T-helper 17 cell (primary cell): ENCODE measurements around the gene GAB4. TPM values are rescaled to one million over a fixed set of nuclear protein-coding genes. Genes with fewer than 3 reads are reported as not detected.
"Not testable (repeated sequence)": the region's sequence is repeated elsewhere in the genome, so short reads cannot be mapped to it uniquely, and the experiment has no call there.

Experiments used
- ATAC-seq: fragments of 150-1000 bp; cut with Tn5 transposase; 2 replicates; pipeline ENCODE4 v1.10.0; 2021; ENCODE audit warnings: mild to moderate bottlenecking, moderate library complexity
- DNase-seq, 3 donors: peaks; one replicate each; pipeline versions ENCODE4 v3.0.0 to v3.0.0-alpha.2; 2020 to 2021
- H3K9me3 ChIP-seq: one replicate; pipeline ENCODE4 v1.7.0; 2013; ENCODE audit warnings: low read length, mild to moderate bottlenecking; ENCODE audit not compliant: control insufficient read depth, poor library complexity, severe bottlenecking
- H3K27ac Mint-ChIP-seq: one replicate; pipeline ENCODE4 v1.8.0; 2022; ENCODE audit warnings: mild to moderate bottlenecking, moderate library complexity, mixed read lengths
- H3K27me3 Mint-ChIP-seq: one replicate; pipeline ENCODE4 v1.8.0; 2022; ENCODE audit warnings: mixed read lengths
- H3K36me3 Mint-ChIP-seq: one replicate; pipeline ENCODE4 v1.8.0; 2022; ENCODE audit warnings: low read depth, mixed read lengths
- H3K4me1 Mint-ChIP-seq: one replicate; pipeline ENCODE4 v1.8.0; 2022; ENCODE audit warnings: mild to moderate bottlenecking, mixed read lengths
- H3K4me3 Mint-ChIP-seq: one replicate; pipeline ENCODE4 v1.8.0; 2022; ENCODE audit warnings: mild to moderate bottlenecking, moderate library complexity, mixed read lengths
- total RNA-seq, 4 donors: library from RNA in 2 of 4; stranded (reverse) in 2 of 4; gene quantifications; one replicate each; pipeline ENCODE4 v1.2.3 and lab custom pipeline; 2022 to 2026

Gene GAB4
- total RNA-seq, 2 donors from 2014 or later, result not detected

- Mint-ChIP-seq H3K27me3 (peaks cover 70% of the 10 kb centered on the region), H3K36me3 (peaks cover 3% of the 10 kb centered on the region), H3K4me3 (no peak overlapping the region), H3K27ac (no peak overlapping the region), H3K4me1 (no peaks in the 10 kb centered on the region)
- ATAC-seq, result no peak
- DNase-seq, result no peak
- H3K9me3 ChIP-seq, result no peaks in the 10 kb centered on the region
These were observed 72.8 kb downstream of the GAB4 start for GRCh38 chr22:16935209-16935608.

- no peak overlapping the region for H3K4me3 Mint-ChIP-seq
- H3K36me3 Mint-ChIP-seq, result peaks cover 3% of the 10 kb centered on the region
- DNase-seq (no peak), ATAC-seq (no peak)
- peaks cover 79% of the 10 kb centered on the region for H3K27me3 Mint-ChIP-seq
- no peak overlapping the region for H3K27ac Mint-ChIP-seq
- H3K9me3 ChIP-seq, result no peaks in the 10 kb centered on the region
- no peaks in the 10 kb centered on the region for H3K4me1 Mint-ChIP-seq
These were observed 74.4 kb downstream of the GAB4 start for GRCh38 chr22:16933291-16934282.

GRCh38 chr22:16932577-16932976, 75.4 kb downstream of the GAB4 start:
- Mint-ChIP-seq H3K4me3 (no peak overlapping the region), H3K27me3 (peaks cover 80% of the 10 kb centered on the region), H3K36me3 (peaks cover 3% of the 10 kb centered on the region), H3K4me1 (no peaks in the 10 kb centered on the region), H3K27ac (no peak overlapping the region)
- H3K9me3 ChIP-seq, result no peaks in the 10 kb centered on the region
- no peak for DNase-seq
- ATAC-seq, result no peak

DNA sequence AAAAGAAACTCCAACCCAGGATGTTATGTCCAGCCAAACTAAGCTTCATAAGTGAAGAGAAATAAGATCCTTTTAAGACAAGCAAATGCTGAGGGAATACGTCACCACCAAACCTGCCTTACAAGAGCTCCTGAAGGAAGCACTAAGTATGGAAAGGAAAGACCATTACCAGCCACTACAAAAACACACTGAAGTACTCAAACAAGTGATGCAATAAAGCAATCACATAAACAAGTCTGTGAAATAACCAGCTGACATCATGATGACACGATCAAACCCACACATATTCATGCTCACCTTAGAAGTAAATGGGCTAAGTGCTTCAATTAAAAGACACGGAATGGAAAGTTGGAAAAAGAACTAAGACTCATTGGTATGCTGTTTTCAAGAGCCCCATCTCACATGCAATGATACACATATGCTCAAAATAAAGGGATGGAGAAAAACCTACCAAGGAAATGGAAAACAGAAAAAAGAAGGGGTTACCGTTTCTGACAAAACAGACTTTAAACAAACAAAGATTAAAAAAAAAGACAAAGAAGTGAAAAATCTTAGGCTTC, 82.5 kb downstream of the GAB4 start:
- no peaks in the 10 kb centered on the region for H3K4me1 Mint-ChIP-seq
- no peak for DNase-seq
- no peaks in the 10 kb centered on the region for H3K36me3 Mint-ChIP-seq
- no peak overlapping the region for H3K27ac Mint-ChIP-seq
- H3K27me3 Mint-ChIP-seq, result peaks cover 90% of the 10 kb centered on the region
- ATAC-seq, result no peak
- no peak overlapping the region for H3K4me3 Mint-ChIP-seq
- no peaks in the 10 kb centered on the region for H3K9me3 ChIP-seq

DNA sequence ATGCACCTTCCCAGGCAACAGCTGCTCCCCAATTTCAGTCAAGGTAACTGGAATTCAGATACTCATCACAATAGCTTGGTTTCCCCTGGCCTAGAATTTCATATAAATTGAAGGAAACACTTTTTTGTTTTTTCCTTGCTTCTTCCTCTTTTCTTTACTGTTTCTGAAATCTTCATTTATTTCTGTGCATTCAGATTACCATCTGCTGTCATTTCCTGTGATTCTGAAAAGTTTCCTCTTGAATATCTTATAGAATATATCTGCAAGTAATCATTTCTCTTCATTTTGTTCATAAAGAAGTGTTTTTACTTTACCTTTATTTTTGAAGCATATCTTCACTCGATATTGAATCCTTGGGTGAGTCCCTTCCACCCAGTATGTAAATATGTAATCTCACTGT, 85.3 kb downstream of the GAB4 start:
- Mint-ChIP-seq H3K36me3 (no peaks in the 10 kb centered on the region), H3K27me3 (peaks cover 74% of the 10 kb centered on the region), H3K27ac (peak overlapping the region; percentile 51), H3K4me1 (no peaks in the 10 kb centered on the region), H3K4me3 (no peak overlapping the region)
- no peaks in the 10 kb centered on the region for H3K9me3 ChIP-seq
- DNase-seq (no peak), ATAC-seq (no peak)

DNA sequence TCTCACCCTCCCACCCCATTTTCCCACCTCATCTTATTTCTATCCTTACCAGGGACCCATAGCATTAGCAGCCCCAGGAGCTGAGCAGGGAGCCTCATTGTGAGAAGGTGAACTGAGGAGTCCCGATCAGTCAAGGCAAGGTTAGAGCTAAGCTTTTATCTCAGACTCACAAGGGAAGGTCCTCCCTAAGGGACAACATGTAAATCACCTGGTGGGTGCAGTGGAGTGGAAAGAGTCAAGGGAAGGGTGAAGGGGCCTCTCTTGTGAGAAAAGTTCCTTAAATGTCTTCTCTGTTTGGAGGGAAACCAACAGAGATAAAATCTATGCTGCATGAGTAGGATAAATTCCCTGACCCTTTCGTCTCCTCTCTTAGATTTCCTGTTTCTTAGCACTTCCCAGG, 85.9 kb downstream of the GAB4 start:
- H3K27me3 Mint-ChIP-seq, result peaks cover 80% of the 10 kb centered on the region
- ATAC-seq (no peak), DNase-seq (no peak)
- H3K9me3 ChIP-seq, result no peaks in the 10 kb centered on the region
- H3K4me3 Mint-ChIP-seq, result no peak overlapping the region
- H3K36me3 Mint-ChIP-seq, result no peaks in the 10 kb centered on the region
- no peak overlapping the region for H3K27ac Mint-ChIP-seq
- no peaks in the 10 kb centered on the region for H3K4me1 Mint-ChIP-seq

- no peaks in the 10 kb centered on the region for H3K9me3 ChIP-seq
- H3K4me3 Mint-ChIP-seq, result no peak overlapping the region
- no peaks in the 10 kb centered on the region for H3K36me3 Mint-ChIP-seq
- no peaks in the 10 kb centered on the region for H3K4me1 Mint-ChIP-seq
- peaks cover 62% of the 10 kb centered on the region for H3K27me3 Mint-ChIP-seq
- DNase-seq (peak in 1 of 3 donors; percentile 11), ATAC-seq (peak; percentile 40)
- no peak overlapping the region for H3K27ac Mint-ChIP-seq
These were observed 90.6 kb downstream of the GAB4 start for GRCh38 chr22:16917144-16918003.

DNA sequence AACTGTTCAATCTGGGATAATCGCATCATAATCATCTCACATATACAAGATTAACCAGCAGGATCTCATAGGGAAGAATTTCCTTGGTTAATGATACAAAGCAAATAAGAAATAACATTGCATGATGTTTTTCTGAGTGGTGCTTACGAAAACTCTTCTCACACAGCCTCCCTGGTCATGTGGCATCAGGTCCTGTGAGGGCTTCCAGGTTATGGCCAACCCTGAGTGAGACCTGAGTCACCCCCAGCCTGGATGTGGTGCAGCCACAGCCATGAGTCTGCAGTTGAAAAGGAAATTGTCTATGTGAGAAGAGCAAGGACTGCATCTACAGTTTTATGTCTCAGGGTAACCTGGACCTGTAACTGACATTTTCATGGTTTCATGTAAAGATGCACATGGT, 92.3 kb downstream of the GAB4 start:
- Mint-ChIP-seq H3K4me3 (no peak overlapping the region), H3K4me1 (no peaks in the 10 kb centered on the region), H3K27ac (no peak overlapping the region), H3K36me3 (no peaks in the 10 kb centered on the region), H3K27me3 (peaks cover 46% of the 10 kb centered on the region)
- H3K9me3 ChIP-seq, result no peaks in the 10 kb centered on the region
- ATAC-seq (no peak), DNase-seq (no peak)

DNA sequence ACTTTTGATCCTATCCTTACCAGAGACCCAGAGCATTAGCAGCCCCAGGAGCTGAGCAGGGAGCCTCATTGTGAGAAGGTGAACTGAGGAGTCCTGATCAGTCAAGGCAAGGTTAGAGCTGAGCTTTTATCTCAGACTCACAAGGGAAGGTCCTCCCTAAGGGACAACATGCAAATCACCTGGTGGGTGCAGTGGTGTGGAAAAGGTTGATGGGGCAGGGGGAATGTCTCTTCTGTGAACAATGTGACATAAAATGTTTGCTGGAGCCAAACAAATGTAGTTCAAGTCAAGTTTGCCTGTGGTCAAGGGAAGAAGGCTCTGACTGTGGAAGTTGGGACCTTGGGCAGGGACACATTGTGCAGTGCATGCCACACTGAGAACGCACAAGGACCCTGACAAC, 93.1 kb downstream of the GAB4 start:
- ATAC-seq, H3K4me1 Mint-ChIP-seq, H3K36me3 Mint-ChIP-seq, H3K27ac Mint-ChIP-seq, H3K4me3 Mint-ChIP-seq, H3K9me3 ChIP-seq, DNase-seq: not testable (repeated sequence)
- peaks cover 42% of the 10 kb centered on the region for H3K27me3 Mint-ChIP-seq

- H3K36me3 Mint-ChIP-seq, result no peaks in the 10 kb centered on the region
- no peak for DNase-seq
- no peaks in the 10 kb centered on the region for H3K9me3 ChIP-seq
These were observed 94.0 kb downstream of the GAB4 start for GRCh38 chr22:16914006-16914405.

GRCh38 chr22:16912281-16912680, 95.7 kb downstream of the GAB4 start:
- Mint-ChIP-seq H3K36me3 (no peaks in the 10 kb centered on the region), H3K4me1 (no peaks in the 10 kb centered on the region), H3K27me3 (peaks cover 48% of the 10 kb centered on the region), H3K27ac (no peak overlapping the region), H3K4me3 (no peak overlapping the region)
- H3K9me3 ChIP-seq, result no peaks in the 10 kb centered on the region
- no peak for ATAC-seq
- DNase-seq, result no peak

More at GRCh38 chr22:16914006-16914405, 94.0 kb downstream of the GAB4 start:
- Mint-ChIP-seq H3K4me1 (no peaks in the 10 kb centered on the region), H3K27me3 (peaks cover 48% of the 10 kb centered on the region), H3K4me3 (no peak overlapping the region), H3K27ac (no peak overlapping the region)
- ATAC-seq, result no peak
